Esophagus squamous epithelium (tissue), 5 donors: ENCODE results near the gene FOXA3. TPM values are rescaled to one million over a fixed set of nuclear protein-coding genes. Genes with fewer than 3 reads are reported as not detected.

Experiments
- DNase-seq: peaks from one replicate; lab custom pipeline; 2025; lab: John Stamatoyannopoulos, UW
- H3K27ac ChIP-seq, 4 donors: fragments of 200-600 bp; sonication (generic); one replicate each; pipeline ENCODE4 v1.5.1; 2016 to 2019; ENCODE audit warnings: mild to moderate bottlenecking in 1 of 4
- H3K27me3 ChIP-seq, 4 donors: fragments of 200-600 bp; sonication (generic); 1 replicate in 3 of 4; 2 replicates in 1 of 4; pipeline versions ENCODE4 v1.5.1 to v1.6.0; 2017 to 2021; ENCODE audit warnings: antibody characterized with exemption in 1 of 4
- H3K36me3 ChIP-seq, 3 donors: fragments of 200-600 bp; sonication (generic); one replicate each; pipeline ENCODE4 v1.5.1; 2016 to 2019
- H3K4me1 ChIP-seq, 3 donors: fragments of 200-600 bp; sonication (generic); one replicate each; pipeline ENCODE4 v1.5.1; 2017 to 2019
- H3K4me3 ChIP-seq, 4 donors: fragments of 200-600 bp; sonication (generic); 1 replicate in 3 of 4; 2 replicates in 1 of 4; pipeline ENCODE4 v1.5.1; 2016 to 2019; ENCODE audit warnings: mild to moderate bottlenecking in 2 of 4, moderate library complexity in 1 of 4
- H3K9me3 ChIP-seq, 3 donors: fragments of 200-600 bp; sonication (generic); one replicate each; pipeline ENCODE4 v1.5.1; 2016 to 2019
- CTCF ChIP-seq, 6 experiments: fragments of 450-650 bp in 4 of 6; fragments of 200-600 bp in 2 of 6; sonication (generic) in 2 of 6; IDR thresholded peaks; one replicate each; pipeline ENCODE4 v1.5.1; 2016 to 2019; ENCODE audit warnings: antibody characterized with exemption in 6 of 6, mild to moderate bottlenecking in 4 of 6, moderate library complexity in 4 of 6
- POLR2A ChIP-seq, 4 donors: fragments of 450-650 bp; IDR thresholded peaks; one replicate each; pipeline ENCODE4 v1.6.1; 2017; ENCODE audit warnings: antibody characterized with exemption in 4 of 4, mild to moderate bottlenecking in 4 of 4, moderate library complexity in 3 of 4
- WGBS, 2 donors: methylation state at CpG; one replicate each; pipeline ENCODE4 v1.1.5; 2018; 5-methylcytosine and 5-hydroxymethylcytosine counted together
- intact Hi-C: fragments of 100-400 bp; cut with DNase I; formaldehyde crosslinking; loops from one replicate; pipeline ENCODE4 v1.15.0; 2022
- total RNA-seq, 4 donors: library from RNA; depleted of rRNA; stranded (reverse); fragments of >200 nt; gene quantifications; one replicate each; pipeline ENCODE4 v1.1.0, GENCODE V29; 2016
- donor health status: DM: yes; HTN: yes; CAD: no.

FOXA3 gene
- total RNA-seq, 4 donors from 2014 or later = 0.18 TPM; not detected in 3

- intact Hi-C loops = no loop called here
- H3K4me1 ChIP-seq = peaks cover 7 to 58% (median 21%) of the 10 kb centered on the region in 3 donors
- TF ChIP-seq POLR2A (IDR thresholded peaks at IDR 0.05) = no peak
- TF ChIP-seq CTCF (IDR thresholded peaks at IDR 0.05) = no peak
- no peaks in the 10 kb centered on the region for H3K9me3 ChIP-seq
- no peak overlapping the region for H3K27ac ChIP-seq
- DNase-seq = no peak
- H3K27me3 ChIP-seq = no peaks in the 10 kb centered on the region
- 63 to 77% methylated on average over 7 of the region's 8 CpGs for WGBS, 2 donors
- no peak overlapping the region for H3K4me3 ChIP-seq
- peaks cover 16 to 76% (median 17%) of the 10 kb centered on the region in 3 donors for H3K36me3 ChIP-seq
These were observed 43.0 kb upstream of the FOXA3 start for GRCh38 chr19:45821103-45821521.

- no peak for TF ChIP-seq CTCF (IDR thresholded peaks at IDR 0.05)
- no peak for TF ChIP-seq POLR2A (IDR thresholded peaks at IDR 0.05)
- no peaks in the 10 kb centered on the region for H3K27me3 ChIP-seq
- H3K36me3 ChIP-seq = peaks cover 18 to 81% (median 21%) of the 10 kb centered on the region in 3 donors
- DNase-seq = no peak
- intact Hi-C loops = no loop called here
- H3K4me3 ChIP-seq = no peak overlapping the region
- H3K27ac ChIP-seq = no peak overlapping the region
- WGBS, 2 donors = 60 to 82% methylated on average over 4 to 10 of the region's 10 CpGs
- H3K9me3 ChIP-seq = no peaks in the 10 kb centered on the region
- peaks cover 7 to 54% (median 16%) of the 10 kb centered on the region in 3 donors for H3K4me1 ChIP-seq
These were observed 42.6 kb upstream of the FOXA3 start for GRCh38 chr19:45821570-45821969.

GRCh38 chr19:45822716-45823115, 41.4 kb upstream of the FOXA3 start:
- Histone ChIP-seq H3K27ac (no peak overlapping the region), H3K4me3 (no peak overlapping the region), H3K36me3 (peaks cover 22 to 91% (median 30%) of the 10 kb centered on the region in 3 donors), H3K4me1 (peaks cover 3 to 42% (median 13%) of the 10 kb centered on the region in 3 donors), H3K9me3 (no peaks in the 10 kb centered on the region), H3K27me3 (no peaks in the 10 kb centered on the region)
- TF ChIP-seq POLR2A (IDR thresholded peaks at IDR 0.05) = no peak
- WGBS, 2 donors = 55 to 93% methylated on average over 2 of the region's 5 CpGs
- intact Hi-C loops = no loop called here
- no peak for DNase-seq

GRCh38 chr19:45823182-45823581, 40.9 kb upstream of the FOXA3 start:
- no peak overlapping the region for H3K27ac ChIP-seq
- DNase-seq = no peak
- no peaks in the 10 kb centered on the region for H3K9me3 ChIP-seq
- H3K36me3 ChIP-seq = peaks cover 26 to 91% (median 34%) of the 10 kb centered on the region in 3 donors
- no CpG with 5 or more reads among the region's 12 CpGs for WGBS, 2 donors
- H3K27me3 ChIP-seq = no peaks in the 10 kb centered on the region
- peaks cover 3 to 37% (median 13%) of the 10 kb centered on the region in 3 donors for H3K4me1 ChIP-seq
- intact Hi-C loops = no loop called here
- TF ChIP-seq CTCF (IDR thresholded peaks at IDR 0.05) (no peak), POLR2A (IDR thresholded peaks at IDR 0.05) (no peak)
- H3K4me3 ChIP-seq = no peak overlapping the region

- WGBS, 2 donors = 36 to 60% methylated on average over 2 to 11 of the region's 12 CpGs
- Histone ChIP-seq H3K9me3 (no peaks in the 10 kb centered on the region), H3K27me3 (no peaks in the 10 kb centered on the region), H3K4me3 (no peak overlapping the region), H3K27ac (peak overlapping the region in 1 of 4 donors; percentile 21), H3K36me3 (peaks cover 33 to 97% (median 42%) of the 10 kb centered on the region in 3 donors), H3K4me1 (peaks cover 3 to 35% (median 13%) of the 10 kb centered on the region in 3 donors)
- TF ChIP-seq CTCF (IDR thresholded peaks at IDR 0.05) (no peak), POLR2A (IDR thresholded peaks at IDR 0.05) (no peak)
- intact Hi-C loops = no loop called here
- DNase-seq = no peak
These were observed 40.1 kb upstream of the FOXA3 start for GRCh38 chr19:45824041-45824471.
